Neural crest cell (in vitro differentiated cells): ENCODE data around the gene SPOCK3. TPM values are rescaled to one million over a fixed set of nuclear protein-coding genes. Genes with fewer than 3 reads are reported as not detected.

ENCODE experiments used
- DNase-seq: peaks from one replicate; pipeline ENCODE4 v3.0.0; 2021; ENCODE audit warnings: low read depth, mixed read lengths, low spot score
- H3K27ac Mint-ChIP-seq: one replicate; pipeline ENCODE4 v1.8.0; 2021; ENCODE audit warnings: mild to moderate bottlenecking, mixed read lengths; ENCODE audit not compliant: unreplicated experiment
- H3K27me3 Mint-ChIP-seq: 2 replicates; pipeline ENCODE4 v1.8.0; 2021; ENCODE audit warnings: low read depth, mild to moderate bottlenecking, mixed read lengths
- H3K36me3 Mint-ChIP-seq: 2 replicates; pipeline ENCODE4 v1.8.0; 2021; ENCODE audit warnings: low read depth, mild to moderate bottlenecking, mixed read lengths
- H3K4me1 Mint-ChIP-seq: 2 replicates; pipeline ENCODE4 v1.8.0; 2021; ENCODE audit warnings: mixed read lengths
- H3K4me3 Mint-ChIP-seq: one replicate; pipeline ENCODE4 v1.8.0; 2021; ENCODE audit warnings: mild to moderate bottlenecking, mixed read lengths
- H3K9me3 Mint-ChIP-seq: 2 replicates; pipeline ENCODE4 v1.8.0; 2021; ENCODE audit warnings: mixed read lengths
- CTCF ChIP-seq: fragments of 200-600 bp; sonication (generic); conservative IDR thresholded peaks from 2 replicates; pipeline ENCODE4 v1.5.0; 2021; ENCODE audit warnings: antibody characterized with exemption, mild to moderate bottlenecking
- total RNA-seq: library from RNA; stranded (reverse); gene quantifications from 2 replicates; pipeline ENCODE4 v1.2.1, GENCODE V29; 2021

SPOCK3 gene
- total RNA-seq, 1 donor from 2014 or later, result 0.56 TPM

DNA sequence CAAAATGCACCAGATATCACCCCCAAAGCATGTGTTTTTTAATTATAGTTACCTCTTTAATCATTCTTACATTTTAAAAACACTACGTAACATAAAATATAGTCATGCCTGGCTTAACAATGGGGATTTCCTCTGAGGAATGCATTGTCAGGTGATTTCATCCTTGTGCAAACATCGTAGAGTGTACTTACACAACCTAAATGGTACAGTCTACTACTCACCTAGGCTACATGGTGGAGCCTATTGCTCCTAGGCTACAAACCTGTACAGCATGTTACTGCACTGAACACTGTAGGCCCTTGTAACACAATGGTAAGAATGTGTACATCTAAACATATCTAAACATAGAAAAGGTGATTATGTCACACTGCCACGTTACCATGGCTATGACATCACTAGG, 208.6 kb downstream of the SPOCK3 start:
- no peaks in the 10 kb centered on the region for H3K27me3 Mint-ChIP-seq
- H3K4me3 Mint-ChIP-seq, result no peak overlapping the region
- H3K9me3 Mint-ChIP-seq, result no peaks in the 10 kb centered on the region
- H3K36me3 Mint-ChIP-seq, result no peaks in the 10 kb centered on the region
- no peaks in the 10 kb centered on the region for H3K4me1 Mint-ChIP-seq
- no peak for DNase-seq
- TF ChIP-seq CTCF, result no peak
- no peak overlapping the region for H3K27ac Mint-ChIP-seq

GRCh38 chr4:167023364-167023925, 210.8 kb downstream of the SPOCK3 start:
- H3K27ac Mint-ChIP-seq, result no peak overlapping the region
- H3K9me3 Mint-ChIP-seq, result no peaks in the 10 kb centered on the region
- no peaks in the 10 kb centered on the region for H3K4me1 Mint-ChIP-seq
- no peak for DNase-seq
- no peaks in the 10 kb centered on the region for H3K36me3 Mint-ChIP-seq
- no peak overlapping the region for H3K4me3 Mint-ChIP-seq
- no peaks in the 10 kb centered on the region for H3K27me3 Mint-ChIP-seq
- no peak for TF ChIP-seq CTCF

GRCh38 chr4:167021545-167022155, 212.6 kb downstream of the SPOCK3 start:
- Mint-ChIP-seq H3K27ac (no peak overlapping the region), H3K36me3 (no peaks in the 10 kb centered on the region), H3K4me1 (no peaks in the 10 kb centered on the region), H3K4me3 (no peak overlapping the region), H3K9me3 (no peaks in the 10 kb centered on the region), H3K27me3 (no peaks in the 10 kb centered on the region)
- peak; percentile 88 for TF ChIP-seq CTCF
- DNase-seq, result peak; percentile 74

GRCh38 chr4:167020410-167020809, 213.9 kb downstream of the SPOCK3 start:
- Mint-ChIP-seq H3K27ac (no peak overlapping the region), H3K27me3 (no peaks in the 10 kb centered on the region), H3K4me1 (no peaks in the 10 kb centered on the region), H3K9me3 (no peaks in the 10 kb centered on the region), H3K36me3 (no peaks in the 10 kb centered on the region), H3K4me3 (no peak overlapping the region)
- DNase-seq, result no peak
- peak; percentile 44 for TF ChIP-seq CTCF

- no peak for DNase-seq
- no peaks in the 10 kb centered on the region for H3K27me3 Mint-ChIP-seq
- H3K36me3 Mint-ChIP-seq, result no peaks in the 10 kb centered on the region
- no peak for TF ChIP-seq CTCF
- no peaks in the 10 kb centered on the region for H3K4me1 Mint-ChIP-seq
- no peak overlapping the region for H3K27ac Mint-ChIP-seq
- no peaks in the 10 kb centered on the region for H3K9me3 Mint-ChIP-seq
- H3K4me3 Mint-ChIP-seq, result no peak overlapping the region
These were observed 219.3 kb downstream of the SPOCK3 start for GRCh38 chr4:167014944-167015343.
